DMS153 treated with DMSO at 0.1 percent for 48 hours (cell line): ENCODE measurements around the gene PPP6R1.

ENCODE experiments used
- DNase-seq: peaks from one replicate; lab custom pipeline; 2025; ENCODE audit not compliant: unreplicated experiment; lab: John Stamatoyannopoulos, UW

PPP6R1 gene, protein sequence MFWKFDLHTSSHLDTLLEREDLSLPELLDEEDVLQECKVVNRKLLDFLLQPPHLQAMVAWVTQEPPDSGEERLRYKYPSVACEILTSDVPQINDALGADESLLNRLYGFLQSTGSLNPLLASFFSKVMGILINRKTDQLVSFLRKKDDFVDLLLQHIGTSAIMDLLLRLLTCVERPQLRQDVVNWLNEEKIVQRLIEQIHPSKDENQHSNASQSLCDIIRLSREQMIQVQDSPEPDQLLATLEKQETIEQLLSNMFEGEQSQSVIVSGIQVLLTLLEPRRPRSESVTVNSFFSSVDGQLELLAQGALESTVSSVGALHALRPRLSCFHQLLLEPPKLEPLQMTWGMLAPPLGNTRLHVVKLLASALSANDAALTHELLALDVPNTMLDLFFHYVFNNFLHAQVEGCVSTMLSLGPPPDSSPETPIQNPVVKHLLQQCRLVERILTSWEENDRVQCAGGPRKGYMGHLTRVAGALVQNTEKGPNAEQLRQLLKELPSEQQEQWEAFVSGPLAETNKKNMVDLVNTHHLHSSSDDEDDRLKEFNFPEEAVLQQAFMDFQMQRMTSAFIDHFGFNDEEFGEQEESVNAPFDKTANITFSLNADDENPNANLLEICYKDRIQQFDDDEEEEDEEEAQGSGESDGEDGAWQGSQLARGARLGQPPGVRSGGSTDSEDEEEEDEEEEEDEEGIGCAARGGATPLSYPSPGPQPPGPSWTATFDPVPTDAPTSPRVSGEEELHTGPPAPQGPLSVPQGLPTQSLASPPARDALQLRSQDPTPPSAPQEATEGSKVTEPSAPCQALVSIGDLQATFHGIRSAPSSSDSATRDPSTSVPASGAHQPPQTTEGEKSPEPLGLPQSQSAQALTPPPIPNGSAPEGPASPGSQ

DNA sequence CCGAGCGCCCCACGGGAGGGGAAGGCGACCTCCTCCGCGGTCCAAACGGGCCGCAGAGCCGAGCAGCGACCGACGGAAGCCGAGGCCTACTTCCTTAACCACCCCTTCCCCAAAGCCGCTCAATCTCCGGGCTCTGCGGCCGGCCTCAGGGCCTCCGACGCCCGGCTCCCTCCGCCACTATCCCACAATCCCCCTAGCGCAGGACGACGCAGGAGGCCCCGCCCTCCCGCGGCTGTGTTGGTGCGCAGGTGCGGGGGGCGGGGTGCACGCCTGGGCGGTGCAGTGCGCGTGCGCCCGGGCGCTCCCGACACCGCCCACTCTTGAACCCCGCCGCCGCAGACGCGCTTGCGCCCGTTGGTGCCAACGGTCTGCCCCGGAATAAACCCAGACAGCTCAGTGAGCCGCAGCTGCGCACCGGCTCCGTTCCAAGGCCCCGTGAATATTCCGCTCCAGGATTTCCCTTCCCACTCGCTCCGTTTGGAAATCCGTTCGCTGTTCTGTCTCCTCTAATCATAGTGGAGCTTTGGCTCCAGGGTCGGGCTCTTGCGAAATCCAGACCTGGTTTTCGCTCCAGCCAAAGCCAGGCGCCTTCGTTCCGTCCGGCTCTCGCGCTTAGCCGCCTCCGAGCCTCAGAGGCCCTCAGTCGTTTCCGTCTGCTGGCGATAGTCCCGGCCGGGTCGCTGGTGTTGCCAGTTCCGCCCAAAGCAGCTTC, at the start of gene PPP6R1:
PPP6R1 (minus strand) TSS at position 190 of the 712 bp plus-strand sequence. CDS start 11,914 bp downstream, outside the sequence.
- DNase-seq = peak; percentile 96

DNA sequence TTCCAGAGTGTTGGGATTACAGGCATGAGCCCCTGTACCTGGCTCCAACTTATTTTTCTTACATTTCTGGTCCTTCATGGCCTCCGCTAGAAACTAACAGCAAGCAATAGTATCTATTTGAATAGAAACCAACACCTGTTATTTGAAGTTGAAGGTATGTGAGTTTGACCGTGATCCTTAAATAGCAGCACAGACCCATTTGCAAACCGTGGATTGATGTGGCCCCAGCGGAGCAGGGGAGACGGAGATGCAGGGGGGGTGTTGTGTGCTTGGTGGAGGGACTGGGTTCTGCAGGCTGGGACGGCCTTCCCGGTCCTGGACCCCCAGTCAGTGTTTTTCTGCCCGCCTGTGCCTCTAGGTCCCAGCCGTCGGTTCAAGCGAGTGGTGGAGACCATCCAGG, 49.5 kb upstream of the PPP6R1 start:
- DNase-seq = no peak

GRCh38 chr19:55306712-55307111, 47.9 kb upstream of the PPP6R1 start:
- no peak for DNase-seq

- no peak for DNase-seq
These were observed 47.3 kb upstream of the PPP6R1 start for GRCh38 chr19:55305983-55306562.

DNA sequence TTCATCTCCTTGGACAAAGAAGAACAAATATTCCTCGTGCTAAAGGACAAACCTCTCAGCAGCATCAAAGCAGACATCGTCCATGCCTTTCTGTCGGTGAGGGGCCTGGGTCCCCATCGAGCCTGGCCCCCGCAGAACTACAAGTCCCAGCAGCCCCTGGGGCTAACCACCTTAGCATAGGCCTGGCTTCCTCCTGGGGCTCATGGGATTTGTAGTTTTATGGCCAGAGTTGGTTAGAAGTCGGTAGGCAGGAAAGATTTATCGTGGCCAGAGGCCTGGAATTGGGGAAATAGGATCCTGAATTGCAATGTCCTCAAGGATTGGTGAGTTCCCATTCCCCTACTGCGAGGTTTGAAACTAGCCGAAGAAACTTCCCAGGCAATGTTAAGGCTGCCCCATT, 46.7 kb upstream of the PPP6R1 start:
- DNase-seq = no peak

DNA sequence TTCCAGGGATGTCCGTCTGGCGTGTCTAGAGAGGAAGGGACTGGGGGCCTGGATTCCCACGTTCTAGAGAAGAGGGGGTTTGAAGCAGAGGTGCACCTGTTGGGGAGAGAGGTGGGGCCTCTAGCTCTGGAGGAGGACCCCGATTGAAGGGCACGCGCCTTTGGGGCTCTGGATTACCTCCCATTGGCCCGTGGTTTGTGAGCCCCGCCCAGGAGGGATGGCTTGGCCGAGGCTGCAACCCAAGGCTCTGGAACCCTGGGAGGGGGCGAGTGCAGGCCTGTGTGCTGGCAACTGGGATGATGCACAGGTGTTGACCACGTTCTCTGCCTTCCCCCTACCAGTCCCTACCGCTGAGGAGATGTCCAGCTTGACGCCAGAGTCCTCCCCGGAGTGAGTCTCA, 46.2 kb upstream of the PPP6R1 start:
- no peak for DNase-seq

DNA sequence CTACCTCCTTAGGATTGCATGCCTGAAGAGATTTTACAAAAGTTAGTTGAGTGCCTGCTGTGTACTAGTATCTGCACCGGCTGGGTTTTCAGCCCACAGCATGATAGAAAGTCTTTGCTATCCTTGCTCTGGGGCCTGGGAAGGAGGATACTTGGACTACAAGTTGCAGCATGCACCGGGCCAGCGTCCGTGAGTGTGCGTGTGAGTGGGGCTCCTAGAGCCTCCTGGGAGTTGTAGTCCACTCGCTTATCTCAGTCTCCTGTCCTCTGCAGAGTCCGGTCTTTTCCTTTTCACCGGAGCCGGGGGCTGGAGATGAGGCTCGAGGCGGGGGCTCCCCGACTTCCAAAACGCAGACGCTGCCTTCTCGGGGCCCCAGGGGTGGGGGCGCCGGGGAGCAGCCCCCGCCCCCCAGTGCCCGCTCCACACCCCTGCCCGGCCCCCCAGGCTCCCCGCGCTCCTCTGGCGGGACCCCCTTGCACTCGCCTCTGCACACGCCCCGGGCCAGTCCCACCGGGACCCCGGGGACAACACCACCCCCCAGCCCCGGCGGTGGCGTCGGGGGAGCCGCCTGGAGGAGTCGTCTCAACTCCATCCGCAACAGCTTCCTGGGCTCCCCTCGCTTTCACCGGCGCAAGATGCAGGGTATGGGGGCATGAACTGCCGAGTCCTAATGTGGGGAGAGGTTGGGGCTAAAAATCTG, 45.6 kb upstream of the PPP6R1 start:
- peak; percentile 7 for DNase-seq

DNA sequence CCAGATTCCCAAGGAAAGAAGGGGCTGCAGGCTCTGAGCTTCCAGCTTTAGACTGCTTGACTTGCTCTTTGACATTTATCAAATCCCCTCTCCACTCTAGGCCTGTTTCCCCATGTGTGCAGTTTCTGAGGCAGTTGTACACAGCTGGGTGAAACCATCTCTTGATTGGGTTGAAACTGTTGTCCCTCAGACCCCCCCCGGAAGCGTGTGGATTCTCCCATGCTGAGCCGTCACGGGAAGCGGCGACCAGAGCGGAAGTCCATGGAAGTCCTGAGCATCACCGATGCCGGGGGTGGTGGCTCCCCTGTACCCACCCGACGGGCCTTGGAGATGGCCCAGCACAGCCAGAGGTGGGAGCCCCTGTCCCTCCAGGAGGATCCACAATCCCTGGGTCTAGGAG, 44.7 kb upstream of the PPP6R1 start:
- no peak for DNase-seq

DNA sequence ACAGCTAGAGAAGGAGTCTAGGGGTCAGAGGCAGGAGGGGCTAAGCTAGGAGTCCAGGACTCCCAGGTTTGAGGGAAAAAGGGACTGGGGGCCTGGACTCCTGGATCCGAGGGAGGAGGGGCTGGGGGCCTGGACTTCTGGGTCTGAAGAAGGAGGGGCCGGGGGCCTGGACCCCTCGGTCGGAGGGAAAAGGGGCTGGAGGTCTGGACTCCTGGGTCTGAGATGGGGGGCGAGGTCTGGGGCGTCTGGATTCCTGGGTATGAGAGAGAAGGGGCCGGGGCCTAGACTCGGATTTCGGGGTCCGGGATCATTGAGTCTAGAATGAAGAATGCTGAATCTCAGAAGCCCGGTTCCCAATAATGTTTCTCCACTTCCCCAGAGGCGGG, 43.5 kb upstream of the PPP6R1 start:
- no peak for DNase-seq

DNA sequence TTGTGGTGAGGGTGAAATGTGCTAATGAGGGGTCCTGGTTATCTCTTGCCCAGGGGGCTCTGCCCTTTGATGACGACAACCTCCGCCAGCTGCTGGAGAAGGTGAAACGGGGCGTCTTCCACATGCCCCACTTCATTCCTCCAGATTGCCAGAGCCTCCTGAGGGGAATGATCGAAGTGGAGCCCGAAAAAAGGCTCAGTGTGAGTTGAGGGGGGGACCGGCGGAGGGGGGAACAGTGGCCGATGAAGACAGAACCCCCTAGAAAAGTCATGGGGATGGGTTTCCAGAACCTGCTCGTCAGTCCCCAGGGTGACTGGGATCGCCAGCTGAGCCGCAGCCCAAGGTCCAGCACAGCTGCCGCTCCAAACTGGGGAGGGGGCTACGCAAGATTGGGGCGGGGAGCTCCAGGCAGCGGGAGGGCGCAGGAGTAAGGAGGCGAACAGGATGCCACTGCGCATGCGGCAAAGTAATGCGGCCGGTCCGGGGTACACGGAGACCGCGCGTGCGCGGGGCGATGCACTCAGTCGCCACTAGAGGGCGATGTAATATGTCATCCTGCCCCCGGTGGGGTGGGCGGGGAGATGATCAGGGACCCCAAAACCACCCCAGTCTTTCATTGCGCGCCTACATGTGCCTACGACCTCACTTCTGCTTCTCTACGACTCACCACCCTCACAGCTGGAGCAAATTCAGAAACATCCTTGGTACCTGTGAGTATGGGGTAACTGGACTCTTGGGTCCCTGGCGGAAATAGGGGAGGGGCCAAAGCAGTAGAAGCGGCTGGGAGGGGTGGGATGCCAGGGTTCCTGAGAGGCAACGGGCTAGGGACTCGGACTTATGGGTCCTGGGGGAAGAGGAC, 42.9 kb upstream of the PPP6R1 start:
- peak; percentile 88 for DNase-seq

DNA sequence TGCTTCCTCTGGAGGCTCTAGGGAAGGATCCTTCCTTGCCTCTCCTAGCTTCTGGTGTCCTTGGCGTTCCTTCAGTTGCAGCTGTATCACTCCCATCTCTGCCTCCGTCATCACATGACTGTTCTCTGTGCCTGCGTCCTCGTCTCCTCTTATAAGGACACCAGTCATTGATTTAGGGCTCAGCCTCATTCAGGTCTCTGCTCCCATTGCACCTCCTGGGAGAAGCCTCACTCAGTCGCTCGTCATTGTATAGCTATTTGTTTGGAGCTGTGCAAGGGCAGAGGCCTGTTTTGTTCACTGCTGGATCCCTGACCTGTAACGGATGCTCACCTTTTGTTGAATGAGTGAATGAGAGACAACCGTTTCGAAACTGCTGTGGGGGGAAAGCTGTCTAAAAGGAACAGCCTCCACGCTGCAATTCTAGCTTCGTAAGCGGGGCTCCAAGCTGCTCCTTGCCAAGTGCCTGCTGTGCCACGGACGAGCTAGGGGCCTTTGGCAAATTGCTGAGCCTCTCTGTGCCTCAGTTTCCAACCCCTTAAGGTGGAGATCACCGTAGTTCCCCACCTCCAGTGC, 42.2 kb upstream of the PPP6R1 start:
- DNase-seq = no peak

- no peak for DNase-seq
These were observed 41.2 kb upstream of the PPP6R1 start for GRCh38 chr19:55299991-55300390.

DNA sequence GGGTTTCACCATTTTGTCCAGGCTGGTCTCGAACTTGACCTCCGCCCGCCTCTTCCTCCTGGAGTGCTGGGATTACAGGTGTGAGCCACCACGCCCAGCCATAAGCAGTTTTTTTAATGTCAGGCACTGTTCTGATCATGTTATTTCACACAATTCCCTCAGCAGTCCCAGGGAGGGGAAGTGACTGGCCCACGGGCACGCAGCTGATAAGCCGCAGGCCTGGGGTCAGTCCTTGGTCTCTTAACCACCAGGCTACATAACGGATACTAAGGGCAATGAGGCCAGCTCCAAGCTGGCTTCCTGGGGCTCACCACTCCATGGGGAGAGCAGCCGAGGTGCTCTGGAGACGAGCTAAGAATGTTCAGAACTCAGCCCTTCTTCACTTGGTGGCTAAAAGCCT, 38.5 kb upstream of the PPP6R1 start:
- DNase-seq = no peak

DNA sequence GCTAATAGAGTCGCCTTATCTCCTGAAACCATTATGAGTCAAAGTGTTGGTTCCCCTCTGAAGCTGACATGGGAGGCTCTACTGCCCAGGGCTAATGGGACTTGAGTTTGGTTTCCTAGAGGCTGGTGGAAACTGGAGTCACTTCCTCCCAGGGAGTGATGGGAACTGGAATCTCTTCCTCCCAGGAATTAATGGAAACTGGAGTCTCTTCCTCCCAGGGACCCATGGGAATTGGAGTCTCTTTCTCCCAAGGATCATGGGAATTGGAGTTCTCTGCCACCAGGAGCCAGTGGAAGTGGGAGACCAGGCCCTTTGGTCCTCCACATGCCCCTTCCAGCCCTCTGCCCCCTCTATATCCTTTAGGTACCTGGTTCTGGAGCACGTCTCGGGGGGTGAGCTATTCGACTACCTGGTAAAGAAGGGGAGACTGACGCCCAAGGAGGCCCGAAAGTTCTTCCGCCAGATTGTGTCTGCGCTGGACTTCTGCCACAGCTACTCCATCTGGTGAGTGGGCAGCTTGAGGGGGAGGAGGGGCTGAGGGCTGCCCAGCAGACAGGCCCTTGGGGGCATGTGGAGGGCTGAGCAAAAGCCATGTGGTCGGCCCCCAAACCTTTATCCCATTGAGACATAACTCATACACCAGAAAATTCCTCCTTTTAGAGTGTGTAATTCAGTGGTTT, 30.4 kb upstream of the PPP6R1 start:
- no peak for DNase-seq

GRCh38 chr19:55287361-55288079, 28.7 kb upstream of the PPP6R1 start:
- no peak for DNase-seq

- DNase-seq = no peak
These were observed 26.5 kb upstream of the PPP6R1 start for GRCh38 chr19:55285229-55285890.

- no peak for DNase-seq
These were observed 25.7 kb upstream of the PPP6R1 start for GRCh38 chr19:55284405-55285058.
